Stimulated activated CD8-positive, alpha-beta memory T cell treated with anti-CD3 and anti-CD28 coated beads, Interleukin-15, amount 100 ng/mL, for 1 hour (primary cell): ENCODE data around the gene TYRO3.
A peak's percentile ranks its signal among the peaks of the same experiment; 100 is the strongest.

Experiments
- DNase-seq: peaks from one replicate; pipeline ENCODE4 v3.0.0-alpha.2; 2020; ENCODE audit warnings: low read depth

TYRO3 gene

DNA sequence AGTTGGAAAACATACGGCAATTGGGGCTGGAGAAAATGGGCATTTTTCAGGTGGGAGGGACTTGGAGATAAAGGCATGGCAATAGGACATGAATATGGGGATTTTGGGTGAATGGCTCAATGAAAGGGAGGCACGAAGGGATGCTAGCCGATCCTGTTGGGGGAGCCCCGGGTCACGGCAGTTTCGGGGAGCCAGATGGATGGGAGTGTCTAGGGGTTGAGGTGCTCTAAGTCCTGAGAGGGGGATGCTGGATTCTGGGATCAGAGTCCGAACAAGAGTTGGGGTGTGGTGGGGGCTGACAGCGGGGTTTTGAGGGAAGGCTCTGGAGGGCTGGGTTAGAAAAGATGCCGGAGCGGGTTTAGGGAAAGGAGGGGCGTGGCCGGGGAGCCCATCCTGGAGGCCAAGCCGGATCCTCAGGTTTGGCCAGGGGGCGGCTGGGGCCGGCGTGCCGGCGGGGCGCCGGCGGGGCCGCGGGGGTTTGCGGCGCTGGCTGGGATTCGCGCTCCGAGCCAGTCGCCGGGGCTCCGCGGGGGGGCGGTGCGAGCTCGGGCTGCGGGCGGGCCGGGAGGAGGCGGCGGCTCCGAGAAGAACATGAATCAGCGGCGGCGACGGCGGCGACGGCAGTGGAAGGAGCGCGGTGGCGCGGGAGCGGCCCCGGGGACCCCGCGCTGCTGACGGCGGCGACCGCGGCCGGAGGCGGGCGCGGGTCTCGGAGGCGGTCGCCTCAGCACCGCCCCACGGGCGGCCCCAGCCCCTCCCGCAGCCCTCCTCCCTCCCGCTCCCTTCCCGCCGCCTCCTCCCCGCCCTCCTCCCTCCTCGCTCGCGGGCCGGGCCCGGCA, at the start of gene TYRO3:
TSS of gene TYRO3 (plus strand) at position 813 of the 839 bp plus-strand sequence. CDS start 46 bp downstream, outside the sequence.
- peak; percentile 46 for DNase-seq

GRCh38 chr15:41510728-41511127, 48.3 kb upstream of the TYRO3 start:
- no peak for DNase-seq

DNA sequence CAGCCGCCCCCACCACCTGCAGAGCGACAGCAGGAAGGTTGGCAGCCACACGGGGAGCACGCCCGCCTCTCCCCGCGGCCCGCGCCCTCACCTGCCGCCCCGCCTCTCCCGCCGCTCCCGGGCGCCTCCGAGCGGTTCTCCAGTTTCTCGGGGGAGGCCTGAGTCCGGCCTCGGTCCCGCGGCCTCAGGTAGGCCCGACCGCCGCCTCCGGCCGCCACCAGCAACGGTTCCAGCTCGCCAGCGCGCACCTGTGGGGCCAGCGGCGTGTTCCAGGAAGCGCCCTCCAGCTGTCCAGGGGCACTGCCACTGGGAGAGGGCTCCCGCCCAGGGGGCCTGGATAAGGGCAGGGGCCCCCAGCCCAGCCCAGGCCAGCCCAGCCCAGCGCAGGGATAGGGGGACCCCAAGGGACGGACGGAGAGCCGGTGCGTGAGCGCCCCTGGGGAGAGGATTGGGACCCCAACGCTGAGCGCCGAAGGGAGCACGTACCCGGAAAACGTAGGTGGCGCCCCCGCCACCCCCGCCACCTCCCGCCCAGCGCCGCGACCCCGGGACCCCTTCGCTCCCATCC, 47.6 kb upstream of the TYRO3 start:
- no peak for DNase-seq

- no peak for DNase-seq
Observed at GRCh38 chr15:41511899-41512369, 47.1 kb upstream of the TYRO3 start.

- DNase-seq, result no peak
Observed at GRCh38 chr15:41512512-41512939, 46.5 kb upstream of the TYRO3 start.

DNA sequence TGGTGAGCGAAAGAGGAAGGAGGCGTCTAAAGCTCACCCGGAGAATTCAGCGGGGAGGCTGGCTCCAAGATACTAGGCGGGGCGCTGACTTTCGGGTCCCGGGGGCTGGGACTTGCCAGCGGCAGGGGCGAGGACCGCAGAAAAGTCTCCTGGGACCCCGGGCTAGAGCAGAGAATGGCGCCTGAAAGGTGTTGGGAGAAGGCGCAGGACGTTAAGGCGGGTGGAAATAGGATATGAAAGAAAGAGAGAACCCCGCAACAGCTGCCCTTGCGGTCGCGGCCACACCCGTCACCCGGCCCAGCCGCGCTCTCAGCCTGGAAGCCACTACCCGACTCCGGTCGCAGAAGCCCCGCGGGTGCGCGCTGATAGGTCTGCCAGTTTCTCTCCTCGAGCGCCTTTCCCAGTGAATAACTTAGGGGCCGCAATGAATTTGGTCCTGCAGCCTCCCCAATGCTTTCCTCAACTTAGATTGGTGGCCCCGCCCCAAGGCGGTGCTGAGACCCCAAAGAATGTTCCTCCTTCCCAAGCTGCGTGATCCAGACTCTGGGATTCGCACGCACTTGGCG, 46.0 kb upstream of the TYRO3 start:
- no peak for DNase-seq

DNA sequence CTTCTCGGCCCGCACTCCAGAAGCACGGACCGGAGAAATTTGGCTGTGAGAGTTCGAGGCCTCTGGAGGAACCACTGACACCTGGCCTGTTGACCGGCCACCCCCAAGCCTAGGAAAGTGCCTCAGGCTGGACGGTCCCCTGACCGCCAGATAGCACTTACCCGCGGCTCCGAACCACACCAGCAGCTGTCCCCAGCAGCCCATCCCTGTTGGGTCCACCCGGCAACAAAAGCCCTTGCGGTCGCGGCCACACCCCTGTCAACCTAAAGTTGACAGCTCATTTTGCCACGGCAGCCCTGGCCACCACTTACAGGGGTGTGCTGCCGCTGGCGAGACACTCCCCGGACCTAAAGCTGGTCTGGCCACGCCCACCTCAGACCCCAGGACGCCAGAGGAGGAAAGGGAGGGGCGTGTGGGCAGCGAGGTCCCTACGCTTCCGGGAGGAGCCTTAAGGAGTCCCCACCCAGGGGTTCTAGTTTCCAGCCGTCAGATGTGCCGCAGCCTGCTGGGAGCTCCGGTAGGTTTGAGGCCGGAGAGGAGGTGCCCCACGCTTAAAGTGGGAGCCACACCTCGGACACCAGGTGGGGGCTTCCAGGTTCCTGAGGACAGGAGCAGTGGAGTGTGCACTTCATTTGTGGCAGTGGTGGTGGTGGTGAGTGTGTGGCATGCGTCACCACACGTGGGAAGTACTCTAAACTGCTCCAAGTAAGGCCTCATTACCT, 45.3 kb upstream of the TYRO3 start, which contains the start of gene LTK:
TSS of gene LTK (minus strand) at position 322 of the 722 bp plus-strand sequence. CDS start at position 204, 118 bp downstream.
- no peak for DNase-seq

GRCh38 chr15:41517895-41518449, 41.0 kb upstream of the TYRO3 start:
- no peak for DNase-seq

- DNase-seq, result no peak
Observed at GRCh38 chr15:41520636-41521035, 38.4 kb upstream of the TYRO3 start.

- DNase-seq, result no peak
Observed at GRCh38 chr15:41521614-41522013, 37.4 kb upstream of the TYRO3 start.

- DNase-seq, result no peak
Observed at GRCh38 chr15:41523097-41523496, 35.9 kb upstream of the TYRO3 start.

- no peak for DNase-seq
Observed at GRCh38 chr15:41530363-41530956, 28.6 kb upstream of the TYRO3 start.

DNA sequence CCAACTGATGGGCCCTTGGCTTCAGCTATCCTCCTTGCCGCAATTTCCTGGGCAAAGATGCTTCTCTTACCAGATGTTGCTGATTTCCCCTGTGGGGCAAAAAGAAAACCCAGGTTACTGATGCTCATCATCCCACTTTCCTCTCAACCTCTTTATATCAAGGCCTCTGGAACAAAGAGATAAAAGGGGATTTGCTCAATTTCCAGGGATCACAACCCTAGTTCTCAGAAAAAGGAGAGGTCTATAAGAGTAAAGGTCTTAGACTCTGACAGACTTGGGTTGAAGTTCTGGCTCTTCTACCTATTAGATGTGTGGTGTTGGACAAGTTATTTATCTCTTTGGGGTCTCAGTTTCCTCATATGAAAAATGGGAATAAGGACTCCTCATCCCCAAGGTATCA, 23.5 kb upstream of the TYRO3 start:
- no peak for DNase-seq

- DNase-seq, result no peak
Observed at GRCh38 chr15:41536866-41537265, 22.1 kb upstream of the TYRO3 start.

GRCh38 chr15:41543521-41543870, 15.5 kb upstream of the TYRO3 start:
- no peak for DNase-seq

- no peak for DNase-seq
Observed at GRCh38 chr15:41544650-41545015, 14.4 kb upstream of the TYRO3 start.

GRCh38 chr15:41545218-41545617, 13.8 kb upstream of the TYRO3 start:
- no peak for DNase-seq

DNA sequence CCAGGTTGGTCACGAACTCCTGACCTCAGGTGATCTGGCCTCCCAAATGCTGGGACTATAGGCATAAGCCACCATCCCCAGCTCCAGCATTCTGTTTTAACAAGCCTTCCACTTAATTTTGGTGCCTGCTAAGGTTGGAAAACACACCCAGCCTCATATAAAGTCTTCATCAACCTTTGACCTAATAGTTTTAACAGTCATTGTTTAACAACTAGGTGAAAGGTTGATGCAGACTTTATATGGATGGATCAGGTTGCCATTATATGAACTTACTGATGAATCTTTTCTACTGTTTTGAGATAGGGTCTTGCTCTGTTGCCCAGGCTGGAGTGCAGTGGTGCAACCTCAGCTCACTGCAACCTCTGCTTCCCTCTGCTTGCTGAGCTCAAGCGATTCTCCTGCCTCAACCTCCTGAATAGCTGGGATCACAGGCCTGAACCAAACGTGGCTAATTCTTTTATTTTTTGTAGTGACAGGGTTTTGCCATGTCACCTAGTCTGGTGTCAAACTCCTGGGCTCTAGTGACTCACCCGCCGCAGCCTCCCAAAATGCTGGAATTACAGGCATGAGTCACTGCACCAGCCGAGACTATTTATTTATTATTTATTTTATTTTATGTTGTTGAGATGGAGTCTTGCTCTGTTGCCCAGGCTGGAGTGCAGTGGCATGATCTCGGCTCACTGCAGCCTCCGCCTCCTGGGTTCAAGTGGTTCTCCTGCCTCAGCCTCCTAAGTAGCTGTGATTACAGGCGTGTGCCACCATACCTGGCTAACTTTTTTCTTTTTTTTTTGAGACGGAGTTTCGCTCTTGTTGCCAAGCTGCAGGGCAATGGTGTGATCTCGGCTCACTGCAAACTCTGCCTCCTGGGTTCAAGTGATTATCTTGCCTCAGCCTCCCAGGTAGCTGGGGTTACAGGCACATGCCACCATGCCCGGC, 11.9 kb upstream of the TYRO3 start:
- no peak for DNase-seq

DNA sequence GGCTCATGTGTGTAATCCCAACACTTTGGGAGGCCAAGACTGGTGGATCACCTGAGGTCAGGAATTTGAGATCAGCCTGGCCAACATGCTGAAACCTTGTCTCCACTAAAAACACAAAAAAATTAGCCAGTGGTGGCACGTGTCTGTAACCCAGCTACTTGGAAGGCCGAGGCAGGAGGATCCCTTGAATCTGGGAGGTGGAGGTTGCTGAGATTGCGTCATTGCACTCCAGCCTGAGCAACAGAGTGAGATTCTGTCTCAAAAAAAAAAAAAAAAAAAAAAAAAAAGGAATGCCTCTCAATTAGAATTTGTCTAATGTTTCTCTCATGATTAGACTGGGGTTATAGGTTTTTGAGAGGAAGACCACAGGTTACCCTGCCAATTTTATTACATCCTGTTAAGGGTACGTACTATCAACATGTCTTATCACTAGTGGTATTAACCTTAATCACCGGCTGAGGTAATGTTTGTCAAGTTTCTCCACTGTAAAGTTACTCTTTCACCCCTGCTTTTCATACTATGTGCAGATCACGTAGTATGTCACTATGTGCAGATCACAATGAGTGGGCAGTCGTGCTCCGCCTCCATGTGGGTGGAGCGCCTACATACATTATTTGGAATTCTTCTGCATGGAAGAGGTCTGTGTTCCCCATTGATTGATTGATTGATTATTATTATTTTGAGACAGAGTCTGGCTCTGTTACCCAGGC, 8.8 kb upstream of the TYRO3 start:
- no peak for DNase-seq

GRCh38 chr15:41553731-41554130, 5.3 kb upstream of the TYRO3 start:
- DNase-seq, result no peak
